GM12878 (cell line): ENCODE data around the gene CEACAM4.

Experiments used
- BMI1 ChIP-seq: fragments of 450-650 bp; IDR thresholded peaks from 2 replicates; pipeline ENCODE4 v1.6.1; 2016; ENCODE audit warnings: mild to moderate bottlenecking, moderate library complexity, borderline replicate concordance
- CEBPB ChIP-seq, 2 experiments: fragments of 150-350 bp in 1 of 2; IDR thresholded peaks; 2 replicates each; pipeline ENCODE4 v1.6.1; 2012 to 2014; ENCODE audit warnings: low read depth in 2 of 2, low read length in 2 of 2, borderline replicate concordance in 1 of 2, inconsistent platforms in 1 of 2
- TF ChIP-seq, protein P1 (sequence below), 3 experiments: IDR thresholded peaks in 2 of 3; conservative IDR thresholded peaks in 1 of 3; 2 replicates each; pipeline ENCODE4 v1.5.1; 2011; ENCODE audit warnings: low read depth in 3 of 3, low read length in 3 of 3, mild to moderate bottlenecking in 3 of 3, control low read depth in 2 of 3, moderate library complexity in 2 of 3, inconsistent platforms in 1 of 3, mixed read lengths in 1 of 3; ENCODE audit not compliant: control insufficient read depth in 2 of 3, insufficient read depth in 1 of 3; ENCODE audit errors: extremely low read depth in 1 of 3
- TF ChIP-seq, protein P2 (sequence below): IDR thresholded peaks from 2 replicates; pipeline ENCODE4 v1.6.1; 2011; ENCODE audit warnings: low read depth, low read length, improper control_type of control experiment, borderline replicate concordance

DNA sequence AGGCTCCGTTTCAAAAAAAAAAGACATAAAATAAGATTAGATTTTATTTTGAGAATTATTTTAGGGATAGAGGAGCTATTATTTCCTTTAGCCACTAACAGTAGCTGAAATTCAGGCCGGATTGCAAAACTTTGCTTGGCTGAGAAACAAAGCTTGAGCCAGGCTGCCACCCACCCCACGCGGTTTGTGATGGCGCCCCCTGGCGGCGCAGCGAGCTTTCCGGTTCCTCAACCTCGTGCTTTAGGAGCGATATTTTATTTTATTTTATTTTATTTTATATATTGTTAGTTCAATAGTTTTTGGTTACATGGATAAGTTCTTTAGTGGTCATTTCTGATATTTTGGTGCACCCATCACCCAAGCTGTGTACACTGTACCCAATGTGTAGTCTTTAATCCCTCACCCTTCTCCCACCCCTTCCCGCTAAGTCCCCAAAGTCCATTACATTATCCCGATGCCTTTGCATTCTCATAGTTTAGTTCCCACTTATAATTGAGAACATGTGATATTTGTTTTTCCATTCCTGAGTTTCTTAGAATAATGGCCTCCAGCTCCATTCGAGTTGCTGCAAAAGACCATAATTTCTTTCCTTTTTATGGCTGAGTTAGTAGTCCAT, 19.8 kb upstream of the CEACAM4 start:
- TF ChIP-seq, protein P1, sequence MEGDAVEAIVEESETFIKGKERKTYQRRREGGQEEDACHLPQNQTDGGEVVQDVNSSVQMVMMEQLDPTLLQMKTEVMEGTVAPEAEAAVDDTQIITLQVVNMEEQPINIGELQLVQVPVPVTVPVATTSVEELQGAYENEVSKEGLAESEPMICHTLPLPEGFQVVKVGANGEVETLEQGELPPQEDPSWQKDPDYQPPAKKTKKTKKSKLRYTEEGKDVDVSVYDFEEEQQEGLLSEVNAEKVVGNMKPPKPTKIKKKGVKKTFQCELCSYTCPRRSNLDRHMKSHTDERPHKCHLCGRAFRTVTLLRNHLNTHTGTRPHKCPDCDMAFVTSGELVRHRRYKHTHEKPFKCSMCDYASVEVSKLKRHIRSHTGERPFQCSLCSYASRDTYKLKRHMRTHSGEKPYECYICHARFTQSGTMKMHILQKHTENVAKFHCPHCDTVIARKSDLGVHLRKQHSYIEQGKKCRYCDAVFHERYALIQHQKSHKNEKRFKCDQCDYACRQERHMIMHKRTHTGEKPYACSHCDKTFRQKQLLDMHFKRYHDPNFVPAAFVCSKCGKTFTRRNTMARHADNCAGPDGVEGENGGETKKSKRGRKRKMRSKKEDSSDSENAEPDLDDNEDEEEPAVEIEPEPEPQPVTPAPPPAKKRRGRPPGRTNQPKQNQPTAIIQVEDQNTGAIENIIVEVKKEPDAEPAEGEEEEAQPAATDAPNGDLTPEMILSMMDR (IDR thresholded peaks at IDR 0.05 in 2 of 3, conservative IDR thresholded peaks at IDR 0.05 in 1 of 3; ENCODE audit: control insufficient read depth in 2 of 3, extremely low read depth in 1 of 3, insufficient read depth in 1 of 3, low read depth in 3 of 3, low read length in 3 of 3): peak; percentile 27 to 59 (median 54)
- TF ChIP-seq BMI1 (no peak), CEBPB (IDR thresholded peaks at IDR 0.05; ENCODE audit: borderline replicate concordance in 1 of 2, low read depth in 2 of 2, low read length in 2 of 2) (no peak)
- TF ChIP-seq, protein P2, sequence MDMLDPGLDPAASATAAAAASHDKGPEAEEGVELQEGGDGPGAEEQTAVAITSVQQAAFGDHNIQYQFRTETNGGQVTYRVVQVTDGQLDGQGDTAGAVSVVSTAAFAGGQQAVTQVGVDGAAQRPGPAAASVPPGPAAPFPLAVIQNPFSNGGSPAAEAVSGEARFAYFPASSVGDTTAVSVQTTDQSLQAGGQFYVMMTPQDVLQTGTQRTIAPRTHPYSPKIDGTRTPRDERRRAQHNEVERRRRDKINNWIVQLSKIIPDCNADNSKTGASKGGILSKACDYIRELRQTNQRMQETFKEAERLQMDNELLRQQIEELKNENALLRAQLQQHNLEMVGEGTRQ: no peak
